Activated CD8-positive, alpha-beta memory T cell treated with anti-CD3 and anti-CD28 coated beads, Interleukin-2, amount 10 ng/mL, durations not matched to agents 7 days and 5 days (primary cell): ENCODE data around the gene DLG1. TPM values are rescaled to one million over a fixed set of nuclear protein-coding genes. Genes with fewer than 3 reads are reported as not detected.

Experiments
- ATAC-seq: fragments of 150-1000 bp; cut with Tn5 transposase; one replicate; pipeline ENCODE4 v1.10.0; 2021; ENCODE audit warnings: moderate library complexity
- CTCF ChIA-PET: fragments of 350-600 bp; sonication (Branson Sonifier 250); formaldehyde crosslinking; loops from one replicate; lab custom pipeline; 2021; ENCODE audit warnings: antibody characterized with exemption; lab: Charles Lee
- DNase-seq: peaks from one replicate; pipeline ENCODE4 v3.0.0-alpha.2; 2020
- H3K27ac Mint-ChIP-seq: one replicate; pipeline ENCODE4 v1.8.0; 2021; ENCODE audit warnings: mild to moderate bottlenecking, mixed read lengths
- H3K27me3 Mint-ChIP-seq: one replicate; pipeline ENCODE4 v1.8.0; 2021; ENCODE audit warnings: mixed read lengths
- H3K36me3 Mint-ChIP-seq: one replicate; pipeline ENCODE4 v1.8.0; 2021; ENCODE audit warnings: mild to moderate bottlenecking, mixed read lengths
- H3K4me1 Mint-ChIP-seq: one replicate; pipeline ENCODE4 v1.8.0; 2021; ENCODE audit warnings: mixed read lengths
- H3K4me3 Mint-ChIP-seq: one replicate; pipeline ENCODE4 v1.8.0; 2021; ENCODE audit warnings: mild to moderate bottlenecking, moderate library complexity, mixed read lengths
- H3K9me3 Mint-ChIP-seq: one replicate; pipeline ENCODE4 v1.8.0; 2022; ENCODE audit warnings: low read depth, mixed read lengths
- total RNA-seq, 2 experiments: library from RNA; stranded (reverse); gene quantifications; one replicate each; pipeline ENCODE4 v1.2.3, GENCODE V29; 2021

The DLG1 gene
- total RNA-seq, 2 experiments from 2014 or later, result 62.0 to 80.3 TPM

- Mint-ChIP-seq H3K4me3 (no peak overlapping the region), H3K4me1 (peaks cover 5% of the 10 kb centered on the region), H3K36me3 (no peaks in the 10 kb centered on the region), H3K27me3 (peaks cover 14% of the 10 kb centered on the region), H3K27ac (no peak overlapping the region), H3K9me3 (no peaks in the 10 kb centered on the region)
- CTCF ChIA-PET, result interaction anchor here (1.4 to 2.3 kb wide), 2 partner anchors 10 to 16 kb away, joined by 6 to 7 read pairs; partner anchors contain the start of gene MELTF
- no peak for ATAC-seq
- no peak for DNase-seq
Observed at GRCh38 chr3:197019535-197019934, 278.9 kb downstream of the DLG1 start.

GRCh38 chr3:197019021-197019420 is 279.4 kb downstream of the DLG1 start:
- H3K4me3 Mint-ChIP-seq, result no peak overlapping the region
- H3K9me3 Mint-ChIP-seq, result no peaks in the 10 kb centered on the region
- no peaks in the 10 kb centered on the region for H3K36me3 Mint-ChIP-seq
- DNase-seq (no peak), ATAC-seq (no peak)
- CTCF ChIA-PET, result interaction anchor here (1.4 to 2.3 kb wide), 2 partner anchors 10 to 16 kb away, joined by 6 to 7 read pairs; partner anchors contain the start of gene MELTF
- H3K27ac Mint-ChIP-seq, result no peak overlapping the region
- peaks cover 14% of the 10 kb centered on the region for H3K27me3 Mint-ChIP-seq
- peaks cover 5% of the 10 kb centered on the region for H3K4me1 Mint-ChIP-seq

- H3K27me3 Mint-ChIP-seq, result peaks cover 4% of the 10 kb centered on the region
- no peak overlapping the region for H3K4me3 Mint-ChIP-seq
- DNase-seq (no peak), ATAC-seq (no peak)
- H3K36me3 Mint-ChIP-seq, result no peaks in the 10 kb centered on the region
- no peak overlapping the region for H3K27ac Mint-ChIP-seq
- H3K4me1 Mint-ChIP-seq, result no peaks in the 10 kb centered on the region
- no peaks in the 10 kb centered on the region for H3K9me3 Mint-ChIP-seq
- CTCF ChIA-PET, result interaction anchor here (2.3 kb wide), 1 partner anchor 12 kb away, joined by 10 read pairs; the partner anchor contains the start of gene MELTF
Observed at GRCh38 chr3:197017003-197017402, 281.4 kb downstream of the DLG1 start.

- Mint-ChIP-seq H3K4me3 (no peak overlapping the region), H3K9me3 (no peaks in the 10 kb centered on the region), H3K27ac (no peak overlapping the region), H3K4me1 (no peaks in the 10 kb centered on the region), H3K27me3 (no peaks in the 10 kb centered on the region), H3K36me3 (no peaks in the 10 kb centered on the region)
- DNase-seq (no peak), ATAC-seq (no peak)
- CTCF ChIA-PET, result interaction anchor here (2.3 kb wide), 1 partner anchor 13 kb away, joined by 10 read pairs; the partner anchor contains the start of gene MELTF
Observed at GRCh38 chr3:197015790-197016736, 282.3 kb downstream of the DLG1 start.

GRCh38 chr3:197014942-197015575 is 283.4 kb downstream of the DLG1 start:
- Mint-ChIP-seq H3K4me1 (no peaks in the 10 kb centered on the region), H3K9me3 (no peaks in the 10 kb centered on the region), H3K27me3 (no peaks in the 10 kb centered on the region), H3K36me3 (no peaks in the 10 kb centered on the region), H3K4me3 (no peak overlapping the region), H3K27ac (no peak overlapping the region)
- CTCF ChIA-PET, result no interaction called here
- ATAC-seq, result no peak
- no peak for DNase-seq

GRCh38 chr3:197014024-197014423 is 284.4 kb downstream of the DLG1 start:
- CTCF ChIA-PET, result no interaction called here

GRCh38 chr3:197012540-197012883 is 285.9 kb downstream of the DLG1 start:
- Mint-ChIP-seq H3K36me3 (no peaks in the 10 kb centered on the region), H3K4me1 (no peaks in the 10 kb centered on the region), H3K9me3 (no peaks in the 10 kb centered on the region), H3K4me3 (no peak overlapping the region), H3K27me3 (no peaks in the 10 kb centered on the region), H3K27ac (no peak overlapping the region)
- ATAC-seq (no peak), DNase-seq (no peak)
- CTCF ChIA-PET, result no interaction called here

More at GRCh38 chr3:197014024-197014423, 284.4 kb downstream of the DLG1 start:
- no peak for DNase-seq
- H3K4me3 Mint-ChIP-seq, result no peak overlapping the region
- no peak for ATAC-seq
- no peaks in the 10 kb centered on the region for H3K36me3 Mint-ChIP-seq
- H3K27ac Mint-ChIP-seq, result no peak overlapping the region
- no peaks in the 10 kb centered on the region for H3K9me3 Mint-ChIP-seq
- no peaks in the 10 kb centered on the region for H3K27me3 Mint-ChIP-seq
- H3K4me1 Mint-ChIP-seq, result no peaks in the 10 kb centered on the region

GRCh38 chr3:197011780-197012539 is 286.5 kb downstream of the DLG1 start:
- CTCF ChIA-PET, result no interaction called here
- DNase-seq (no peak), ATAC-seq (no peak)
- Mint-ChIP-seq H3K36me3 (no peaks in the 10 kb centered on the region), H3K9me3 (no peaks in the 10 kb centered on the region), H3K4me1 (no peaks in the 10 kb centered on the region), H3K27ac (no peak overlapping the region), H3K4me3 (no peak overlapping the region), H3K27me3 (no peaks in the 10 kb centered on the region)

GRCh38 chr3:197010556-197011351 is 287.7 kb downstream of the DLG1 start:
- no peak for DNase-seq
- Mint-ChIP-seq H3K36me3 (no peaks in the 10 kb centered on the region), H3K9me3 (no peaks in the 10 kb centered on the region), H3K4me1 (no peaks in the 10 kb centered on the region), H3K4me3 (no peak overlapping the region), H3K27ac (no peak overlapping the region), H3K27me3 (no peaks in the 10 kb centered on the region)
- ATAC-seq, result no peak
- CTCF ChIA-PET, result interaction anchor here (2.7 kb wide), 1 partner anchor 19 kb away, joined by 11 read pairs; the partner anchor contains the start of gene MELTF

- ATAC-seq, result no peak
- no peaks in the 10 kb centered on the region for H3K27me3 Mint-ChIP-seq
- H3K9me3 Mint-ChIP-seq, result no peaks in the 10 kb centered on the region
- no peak overlapping the region for H3K27ac Mint-ChIP-seq
- no peaks in the 10 kb centered on the region for H3K36me3 Mint-ChIP-seq
- DNase-seq, result no peak
- CTCF ChIA-PET, result interaction anchor here (1.0 to 2.7 kb wide), 3 partner anchors 14 to 39 kb away, joined by 3 to 11 read pairs (median 6); partner anchors contain the start of gene MELTF
- no peaks in the 10 kb centered on the region for H3K4me1 Mint-ChIP-seq
- H3K4me3 Mint-ChIP-seq, result no peak overlapping the region
Observed at GRCh38 chr3:197009532-197010019, 288.8 kb downstream of the DLG1 start.

- Mint-ChIP-seq H3K4me1 (peaks cover 8% of the 10 kb centered on the region), H3K27me3 (no peaks in the 10 kb centered on the region), H3K27ac (no peak overlapping the region), H3K4me3 (no peak overlapping the region), H3K9me3 (no peaks in the 10 kb centered on the region), H3K36me3 (no peaks in the 10 kb centered on the region)
- DNase-seq (no peak), ATAC-seq (no peak)
- CTCF ChIA-PET, result interaction anchor here (1.0 to 2.7 kb wide), 3 partner anchors 15 to 38 kb away, joined by 3 to 11 read pairs (median 6); partner anchors contain the start of gene MELTF
Observed at GRCh38 chr3:197008436-197009209, 289.8 kb downstream of the DLG1 start.

GRCh38 chr3:197007953-197008352 is 290.5 kb downstream of the DLG1 start:
- DNase-seq, result no peak
- H3K4me1 Mint-ChIP-seq, result peaks cover 8% of the 10 kb centered on the region
- H3K9me3 Mint-ChIP-seq, result no peaks in the 10 kb centered on the region
- CTCF ChIA-PET, result no interaction called here
- no peak overlapping the region for H3K27ac Mint-ChIP-seq
- H3K36me3 Mint-ChIP-seq, result no peaks in the 10 kb centered on the region
- no peak for ATAC-seq
- H3K4me3 Mint-ChIP-seq, result no peak overlapping the region
- no peaks in the 10 kb centered on the region for H3K27me3 Mint-ChIP-seq
